Endothelial cell of umbilical vein (primary cell): ENCODE data around the gene RANBP6. TPM values are rescaled to one million over a fixed set of nuclear protein-coding genes. Genes with fewer than 3 reads are reported as not detected.

Experiments
- BruUV-seq: library from RNA; stranded (reverse); fragments of 400-500 nt; replicated peaks from 2 replicates; lab custom pipeline; 2021; lab: Mats Ljungman, UMichigan
- CTCF ChIA-PET: fragments of 300-600, 350-600 bp; sonication (Branson Sonifier 250); formaldehyde crosslinking; loops from one replicate; lab custom pipeline; 2021; ENCODE audit warnings: antibody characterized with exemption, inconsistent platforms; lab: Charles Lee
- POLR2A ChIA-PET: fragments of 300-600, 350-600 bp; sonication (Branson Sonifier 250); formaldehyde crosslinking; loops from one replicate; lab custom pipeline; 2021; ENCODE audit warnings: antibody characterized with exemption, inconsistent platforms; lab: Charles Lee
- DNase-seq: peaks from one replicate; pipeline ENCODE4 v3.0.0-alpha.2; 2011; ENCODE audit warnings: low read depth, low spot score
- FAIRE-seq: peaks from 2 replicates; lab custom pipeline; 2011; peaks lifted over from hg19 to GRCh38; lab: Jason Lieb, UNC
- H2AFZ ChIP-seq: 2 replicates; pipeline ENCODE4 v1.6.0; 2012; ENCODE audit warnings: low read depth, low read length, control low read depth, inconsistent platforms
- H3K27ac ChIP-seq: 2 replicates; pipeline ENCODE4 v1.5.1; 2011; ENCODE audit warnings: low read depth, mild to moderate bottlenecking, control low read depth, low read length, moderate library complexity; ENCODE audit not compliant: insufficient read depth
- H3K27me3 ChIP-seq, 2 experiments: 2 replicates each; pipeline versions ENCODE4 v1.6.0 to v1.6.1; 2011; ENCODE audit warnings: low read length in 2 of 2, mixed read lengths in 1 of 2; ENCODE audit not compliant: control insufficient read depth in 2 of 2, insufficient read depth in 2 of 2
- H3K36me3 ChIP-seq, 2 experiments: 2 replicates in 1 of 2; 3 replicates in 1 of 2; pipeline ENCODE4 v1.5.1; 2011; ENCODE audit warnings: low read length in 2 of 2, mild to moderate bottlenecking in 1 of 2, moderate library complexity in 1 of 2; ENCODE audit not compliant: control insufficient read depth in 2 of 2, insufficient read depth in 2 of 2; ENCODE audit errors: extremely low read depth in 1 of 2
- H3K4me1 ChIP-seq: 3 replicates; pipeline ENCODE4 v1.5.1; 2011; ENCODE audit warnings: mild to moderate bottlenecking, low read length; ENCODE audit not compliant: control insufficient read depth, insufficient read depth; ENCODE audit errors: extremely low read depth
- H3K4me2 ChIP-seq: 2 replicates; pipeline ENCODE4 v1.6.1; 2011; ENCODE audit warnings: low read length, control low read depth, mixed read lengths; ENCODE audit not compliant: insufficient read depth
- H3K4me3 ChIP-seq, 3 experiments: fragments of 200-600 bp in 1 of 3; sonication (generic), shearing (Covaris generic) in 1 of 3; replicated peaks in 1 of 3; 2 replicates each; pipeline ENCODE4 v1.5.1; 2011 to 2016; ENCODE audit warnings: control low read depth in 3 of 3, low read length in 3 of 3, mild to moderate bottlenecking in 2 of 3, inconsistent platforms in 1 of 3, low read depth in 1 of 3, moderate library complexity in 1 of 3; ENCODE audit not compliant: insufficient read depth in 1 of 3
- H3K79me2 ChIP-seq: 2 replicates; pipeline ENCODE4 v1.6.0; 2012; ENCODE audit warnings: low read length, inconsistent platforms; ENCODE audit not compliant: control insufficient read depth, insufficient read depth
- H3K9ac ChIP-seq: replicated peaks from 2 replicates; pipeline ENCODE3; 2011; ENCODE audit warnings: low read length, control low read depth; ENCODE audit not compliant: insufficient read depth; ENCODE audit errors: extremely low read depth
- H3K9me1 ChIP-seq: replicated peaks from 3 replicates; pipeline ENCODE4 v1.6.0; 2011; ENCODE audit warnings: mild to moderate bottlenecking, low read length; ENCODE audit not compliant: control insufficient read depth, insufficient read depth; ENCODE audit errors: extremely low read depth
- H3K9me3 ChIP-seq: replicated peaks from 2 replicates; pipeline ENCODE4 v1.5.1; 2012; ENCODE audit warnings: low read length, inconsistent platforms; ENCODE audit not compliant: control insufficient read depth, insufficient read depth
- H4K20me1 ChIP-seq: replicated peaks from 2 replicates; pipeline ENCODE3; 2011; ENCODE audit warnings: mild to moderate bottlenecking, low read length; ENCODE audit not compliant: control insufficient read depth, insufficient read depth; ENCODE audit errors: extremely low read depth
- EZH2 ChIP-seq: IDR thresholded peaks from 2 replicates; pipeline ENCODE4 v1.6.1; 2012; ENCODE audit warnings: borderline replicate concordance, low read depth, mild to moderate bottlenecking, moderate library complexity, low read length, inconsistent platforms; ENCODE audit not compliant: severe bottlenecking
- FOS ChIP-seq: IDR thresholded peaks from 2 replicates; pipeline ENCODE4 v1.6.1; 2011; ENCODE audit warnings: mild to moderate bottlenecking, low read length, moderate library complexity, borderline replicate concordance; ENCODE audit not compliant: insufficient read depth
- GATA2 ChIP-seq: IDR thresholded peaks from 2 replicates; pipeline ENCODE4 v1.7.0; 2011; ENCODE audit warnings: low read depth, mild to moderate bottlenecking, moderate library complexity, mixed read lengths, low read length; ENCODE audit not compliant: insufficient read length, insufficient read depth
- JUN ChIP-seq: IDR thresholded peaks from 2 replicates; pipeline ENCODE4 v1.6.1; 2011; ENCODE audit warnings: borderline replicate concordance, low read depth; ENCODE audit not compliant: insufficient read length, insufficient read depth
- MAX ChIP-seq: IDR thresholded peaks from 2 replicates; pipeline ENCODE4 v1.6.1; 2011; ENCODE audit not compliant: insufficient read depth, insufficient read length
- MYC ChIP-seq: IDR thresholded peaks from one replicate; pipeline ENCODE4 v1.6.1; 2011; ENCODE audit warnings: mild to moderate bottlenecking, low read depth, low read length
- POLR2A ChIP-seq: IDR thresholded peaks from 2 replicates; pipeline ENCODE4 v1.6.1; 2012; ENCODE audit warnings: low read depth, mild to moderate bottlenecking, control low read depth, low read length
- POLR2AphosphoS5 ChIP-seq: IDR thresholded peaks from 2 replicates; pipeline ENCODE4 v1.6.1; 2012; ENCODE audit warnings: low read depth, mild to moderate bottlenecking, control low read depth, low read length, moderate library complexity; ENCODE audit not compliant: insufficient read depth
- dilution Hi-C: fragments of 300-500 bp; cut with MboI; formaldehyde crosslinking; loops from one replicate; pipeline ENCODE4 v1.15.0; 2019; ENCODE audit warnings: low sequenced_read_pairs; ENCODE audit not compliant: extremely low pct_ligation_motif_present
- intact Hi-C: fragments of 100-400 bp; cut with micrococcal nuclease; formaldehyde crosslinking; loops from one replicate; pipeline ENCODE4 v1.10.0; 2022
- polyA plus RNA-seq, 4 experiments: library from polyadenylated mRNA; depleted of rRNA in 3 of 4; stranded (reverse) in 3 of 4; unstranded in 1 of 4; fragments of >200 nt; gene quantifications; 2 replicates each; pipeline versions ENCODE4 v1.2.1 to v1.2.3, GENCODE V29; 2011 to 2012; ENCODE audit warnings: missing spikeins in 1 of 4
- total RNA-seq: library from RNA; stranded (reverse); gene quantifications from 2 replicates; pipeline ENCODE4 v1.2.3, GENCODE V29; 2021
- TF ChIP-seq, protein P1 (sequence below), 2 donors: IDR thresholded peaks; 1 replicate in 1 of 2; 2 replicates in 1 of 2; pipeline ENCODE4 v1.5.1; 2011; ENCODE audit warnings: low read length in 2 of 2, mild to moderate bottlenecking in 2 of 2, moderate library complexity in 2 of 2, control low read depth in 1 of 2, inconsistent platforms in 1 of 2, low read depth in 1 of 2; ENCODE audit not compliant: insufficient read depth in 1 of 2; ENCODE audit errors: extremely low read depth in 1 of 2

The RANBP6 gene
- total and polyA plus RNA-seq, 2 donors (not counting 3 experiments of a cell fraction or from before 2014, with no cell fraction given), result 5.3 to 20.9 TPM

DNA sequence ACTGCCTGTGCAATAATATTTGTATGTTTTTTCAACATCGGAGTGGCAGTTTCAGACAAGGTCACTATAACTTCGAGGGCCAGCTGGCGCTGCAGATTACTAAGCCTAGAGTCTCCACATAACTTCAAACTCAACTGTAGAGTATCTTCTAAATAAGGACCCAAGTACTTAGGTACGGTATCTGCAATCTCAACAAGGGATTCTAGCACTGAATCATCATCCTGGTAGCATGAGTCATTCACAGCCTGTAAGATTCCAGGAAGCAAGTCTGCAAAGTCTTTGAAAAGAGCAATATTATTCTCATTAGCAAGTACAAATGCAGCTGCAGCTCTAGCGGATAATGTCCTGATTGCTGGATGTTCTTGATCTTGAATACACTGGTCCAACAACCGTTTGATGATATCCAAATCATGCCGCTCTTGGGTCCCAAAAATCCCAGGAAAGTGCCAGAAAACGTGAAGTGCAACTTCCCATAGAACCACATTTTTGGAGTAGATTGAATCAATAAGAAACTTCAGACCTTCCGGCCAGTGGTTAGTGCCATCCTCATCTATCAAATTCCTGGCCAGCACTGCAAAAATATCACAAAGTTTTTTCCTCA lies 654 bp downstream of the RANBP6 start:
- peak overlapping the region; percentile 80 for H3K27ac ChIP-seq
- H3K9me3 ChIP-seq, result no peaks in the 10 kb centered on the region
- dilution Hi-C loops, result no loop called here
- H3K9ac ChIP-seq, result peak overlapping the region; percentile 98
- intact Hi-C loops, result loop anchor here (1.0 kb wide), 1 partner anchor 8 kb away; no protein-coding TSS in a partner anchor
- H3K4me1 ChIP-seq, result peaks cover 18% of the 10 kb centered on the region
- ChIA-PET POLR2A (interaction anchor here (0.6 to 1.0 kb wide), 2 partner anchors 9 to 384 kb away, joined by 3 read pairs; no protein-coding TSS in a partner anchor), CTCF (interaction anchor here (0.7 to 1.7 kb wide), 7 partner anchors 8 to 291 kb away, joined by 3 to 20 read pairs (median 4); no protein-coding TSS in a partner anchor)
- no peaks in the 10 kb centered on the region for H4K20me1 ChIP-seq
- no peaks in the 10 kb centered on the region for H3K9me1 ChIP-seq
- peak; percentile 81 for DNase-seq
- BruUV-seq, result TSS peak; percentile 99
- no peaks in the 10 kb centered on the region for H3K27me3 ChIP-seq
- H3K36me3 ChIP-seq, result peaks cover 0 to 3% of the 10 kb centered on the region in 2 experiments
- peak overlapping the region; percentile 92 for H2AFZ ChIP-seq
- FAIRE-seq, result peak; percentile 94
- peak; percentile 89 for TF ChIP-seq JUN
- peak; percentile 74 for TF ChIP-seq POLR2AphosphoS5
- peak; percentile 96 for TF ChIP-seq FOS
- peak; percentile 86 for TF ChIP-seq GATA2
- peak; percentile 38 for TF ChIP-seq POLR2A
- TF ChIP-seq EZH2, result no peak
- TF ChIP-seq MAX, result no peak
- TF ChIP-seq, protein P1, sequence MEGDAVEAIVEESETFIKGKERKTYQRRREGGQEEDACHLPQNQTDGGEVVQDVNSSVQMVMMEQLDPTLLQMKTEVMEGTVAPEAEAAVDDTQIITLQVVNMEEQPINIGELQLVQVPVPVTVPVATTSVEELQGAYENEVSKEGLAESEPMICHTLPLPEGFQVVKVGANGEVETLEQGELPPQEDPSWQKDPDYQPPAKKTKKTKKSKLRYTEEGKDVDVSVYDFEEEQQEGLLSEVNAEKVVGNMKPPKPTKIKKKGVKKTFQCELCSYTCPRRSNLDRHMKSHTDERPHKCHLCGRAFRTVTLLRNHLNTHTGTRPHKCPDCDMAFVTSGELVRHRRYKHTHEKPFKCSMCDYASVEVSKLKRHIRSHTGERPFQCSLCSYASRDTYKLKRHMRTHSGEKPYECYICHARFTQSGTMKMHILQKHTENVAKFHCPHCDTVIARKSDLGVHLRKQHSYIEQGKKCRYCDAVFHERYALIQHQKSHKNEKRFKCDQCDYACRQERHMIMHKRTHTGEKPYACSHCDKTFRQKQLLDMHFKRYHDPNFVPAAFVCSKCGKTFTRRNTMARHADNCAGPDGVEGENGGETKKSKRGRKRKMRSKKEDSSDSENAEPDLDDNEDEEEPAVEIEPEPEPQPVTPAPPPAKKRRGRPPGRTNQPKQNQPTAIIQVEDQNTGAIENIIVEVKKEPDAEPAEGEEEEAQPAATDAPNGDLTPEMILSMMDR (IDR thresholded peaks at IDR 0.05; ENCODE audit: extremely low read depth in 1 of 2, insufficient read depth in 1 of 2, low read depth in 1 of 2, low read length in 2 of 2), result no peak
- TF ChIP-seq MYC, result no peak
- peak overlapping the region; percentile 52 to 89 (median 53) for H3K4me3 ChIP-seq
- peak overlapping the region; percentile 86 for H3K4me2 ChIP-seq
- peaks cover 40% of the 10 kb centered on the region for H3K79me2 ChIP-seq
